ENCODE results near the gene SLC25A15. TPM values are rescaled to one million over a fixed set of nuclear protein-coding genes. Genes with fewer than 3 reads are reported as not detected.

SLC25A15 gene
- total RNA-seq, 2 donors from 2014 or later: 7.7 to 12.6 TPM

GRCh38 chr13:40798380-40798779 lies 9.0 kb downstream of the SLC25A15 start:
- no peak for TF ChIP-seq CTCF (IDR thresholded peaks at IDR 0.05)
- no peak overlapping the region for H3K4me3 ChIP-seq
- ATAC-seq (ENCODE audit: insufficient number of reproducible peaks, low FRiP score, low read depth) (no peak), DNase-seq (ENCODE audit: low spot score) (no peak)
- peaks cover 12% of the 10 kb centered on the region for H3K36me3 ChIP-seq
- no peaks in the 10 kb centered on the region for H3K9me3 ChIP-seq
- no peak overlapping the region for H3K27ac ChIP-seq
- H3K27me3 ChIP-seq (replicated peaks; ENCODE audit: insufficient read depth): no peaks in the 10 kb centered on the region
- no peaks in the 10 kb centered on the region for H3K4me1 ChIP-seq (ENCODE audit: control insufficient read depth in 1 of 2, low read depth in 2 of 2)

- no peaks in the 10 kb centered on the region for H3K4me1 ChIP-seq (ENCODE audit: control insufficient read depth in 1 of 2, low read depth in 2 of 2)
- no peak overlapping the region for H3K27ac ChIP-seq
- no peak for TF ChIP-seq CTCF (IDR thresholded peaks at IDR 0.05)
- H3K9me3 ChIP-seq: no peaks in the 10 kb centered on the region
- H3K27me3 ChIP-seq (replicated peaks; ENCODE audit: insufficient read depth): no peaks in the 10 kb centered on the region
- H3K4me3 ChIP-seq: no peak overlapping the region
- ATAC-seq (ENCODE audit: insufficient number of reproducible peaks, low FRiP score, low read depth) (no peak), DNase-seq (ENCODE audit: low spot score) (no peak)
- peaks cover 12% of the 10 kb centered on the region for H3K36me3 ChIP-seq
These were observed 10.1 kb downstream of the SLC25A15 start for GRCh38 chr13:40799508-40799907.

GRCh38 chr13:40800559-40800958 lies 11.1 kb downstream of the SLC25A15 start:
- H3K27ac ChIP-seq: no peak overlapping the region
- H3K4me3 ChIP-seq: no peak overlapping the region
- TF ChIP-seq CTCF (IDR thresholded peaks at IDR 0.05): no peak
- H3K36me3 ChIP-seq: peaks cover 18% of the 10 kb centered on the region
- H3K4me1 ChIP-seq (ENCODE audit: control insufficient read depth in 1 of 2, low read depth in 2 of 2): no peaks in the 10 kb centered on the region
- ATAC-seq (ENCODE audit: insufficient number of reproducible peaks, low FRiP score, low read depth) (no peak), DNase-seq (ENCODE audit: low spot score) (no peak)
- no peaks in the 10 kb centered on the region for H3K9me3 ChIP-seq
- H3K27me3 ChIP-seq (replicated peaks; ENCODE audit: insufficient read depth): no peaks in the 10 kb centered on the region

- no peak for DNase-seq (ENCODE audit: low spot score)
These were observed 12.1 kb downstream of the SLC25A15 start for GRCh38 chr13:40801255-40802217.

More at GRCh38 chr13:40801255-40802217, 12.1 kb downstream of the SLC25A15 start:
- H3K9me3 ChIP-seq: no peaks in the 10 kb centered on the region
- H3K27me3 ChIP-seq (replicated peaks; ENCODE audit: insufficient read depth): no peaks in the 10 kb centered on the region
- no peak overlapping the region for H3K27ac ChIP-seq
- no peak for TF ChIP-seq CTCF (IDR thresholded peaks at IDR 0.05)
- H3K36me3 ChIP-seq: peaks cover 17% of the 10 kb centered on the region
- H3K4me3 ChIP-seq: no peak overlapping the region
- H3K4me1 ChIP-seq (ENCODE audit: control insufficient read depth in 1 of 2, low read depth in 2 of 2): no peaks in the 10 kb centered on the region
- ATAC-seq (ENCODE audit: insufficient number of reproducible peaks, low FRiP score, low read depth): no peak
